HG03066 (cell line): ENCODE measurements around the gene CFAP43.
A peak's percentile ranks its signal among the peaks of the same experiment; 100 is the strongest.

Experiments
- ATAC-seq: cut with Tn5 transposase; IDR thresholded peaks from one replicate; pipeline ENCODE4 v1.9.1; 2021; ENCODE audit warnings: low read depth; ENCODE audit not compliant: unreplicated experiment

The CFAP43 gene

DNA sequence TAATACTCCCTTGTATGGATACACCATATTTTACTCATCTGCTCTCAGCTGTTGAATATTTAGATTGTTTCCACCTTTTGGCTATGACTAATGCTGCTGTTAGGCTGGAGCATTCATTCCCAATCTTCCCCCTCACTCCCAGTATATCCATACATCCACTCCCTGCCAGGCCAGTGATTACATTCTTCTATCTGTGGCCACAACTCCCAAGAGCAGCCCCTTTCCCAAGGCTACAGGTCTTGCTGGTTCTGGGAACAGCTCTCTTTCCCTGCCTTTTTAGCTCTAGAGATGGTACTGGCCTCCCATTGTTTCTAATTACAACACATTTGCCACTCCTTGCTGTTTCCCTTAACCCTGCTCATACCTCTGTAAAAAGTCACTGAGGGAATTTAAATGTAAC is 82.0 kb downstream of the CFAP43 start:
- ATAC-seq, result no peak

DNA sequence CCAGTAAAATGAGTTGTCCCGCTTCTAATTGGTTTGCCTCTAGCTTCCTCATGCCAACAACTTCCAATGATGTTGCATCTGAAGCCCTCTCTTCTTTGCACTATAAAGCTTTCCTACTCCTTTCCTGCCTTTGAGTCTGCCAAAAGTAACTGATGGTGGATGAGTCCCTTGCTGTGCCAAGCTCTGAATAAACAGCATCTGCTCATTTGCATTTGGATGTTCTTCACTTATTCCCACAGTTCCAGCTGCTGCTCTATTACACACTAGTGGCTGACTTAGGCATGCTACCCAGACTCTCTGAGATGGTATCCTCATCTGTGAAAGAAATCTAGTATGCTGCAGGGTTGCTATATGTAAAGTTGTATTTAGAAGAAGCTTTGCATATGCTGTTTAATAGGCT is 85.3 kb downstream of the CFAP43 start:
- no peak for ATAC-seq

DNA sequence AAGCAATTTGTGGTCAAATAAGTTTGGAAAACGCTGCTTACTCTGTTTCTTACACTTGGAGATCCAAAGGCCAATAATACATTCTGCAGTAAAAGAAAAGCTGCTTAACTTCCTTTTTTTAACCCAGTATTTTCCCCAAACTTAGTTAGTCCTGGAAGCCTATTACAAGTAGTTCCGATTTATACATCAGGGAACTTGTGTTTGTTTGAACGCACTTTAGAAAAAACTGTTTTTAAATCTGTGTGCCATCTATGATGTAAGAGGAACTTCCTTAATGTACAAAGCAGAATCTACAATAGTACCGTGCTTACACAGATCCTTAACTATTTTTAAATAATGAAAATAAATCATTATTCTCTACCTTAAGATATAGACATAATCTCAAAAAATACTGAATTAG is 87.2 kb downstream of the CFAP43 start:
- no peak for ATAC-seq

DNA sequence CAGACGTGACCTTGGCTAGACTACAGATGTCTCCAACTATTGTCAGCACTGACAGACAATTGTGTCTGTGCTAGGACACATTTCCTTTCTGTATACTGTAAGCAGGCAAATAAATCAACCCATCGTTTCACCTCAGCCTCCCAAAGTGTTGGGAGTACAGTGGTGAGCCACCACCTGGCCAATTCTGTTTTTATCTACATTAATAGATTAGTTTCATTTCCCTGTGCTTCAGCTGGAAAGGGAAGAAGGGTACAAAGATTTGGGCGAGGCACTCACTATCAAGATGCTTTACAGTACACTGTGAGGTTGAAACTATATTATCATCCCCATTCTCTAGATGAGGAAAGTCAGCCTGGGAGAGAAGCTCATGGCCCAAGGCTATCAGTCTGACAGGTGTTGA is 88.3 kb downstream of the CFAP43 start:
- ATAC-seq, result no peak

DNA sequence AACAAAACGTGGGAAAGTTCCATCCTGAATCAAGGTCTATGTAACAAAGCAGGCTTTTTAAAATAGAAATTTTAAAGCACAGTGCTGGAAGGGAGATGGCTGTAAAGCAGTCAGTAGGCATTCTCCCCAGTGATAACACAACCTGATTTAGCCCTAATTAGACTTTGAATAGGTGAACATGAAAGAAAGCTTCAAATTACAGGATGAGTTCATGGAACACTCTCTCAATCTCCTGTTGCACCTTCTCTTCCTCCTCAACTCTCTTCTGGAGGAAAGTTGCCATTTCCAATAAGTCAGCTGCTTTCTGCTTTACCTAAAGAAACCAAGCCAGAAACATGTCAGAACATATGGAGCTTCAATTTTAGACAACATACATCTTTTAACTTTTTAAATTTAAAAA is 90.1 kb downstream of the CFAP43 start:
- no peak for ATAC-seq

DNA sequence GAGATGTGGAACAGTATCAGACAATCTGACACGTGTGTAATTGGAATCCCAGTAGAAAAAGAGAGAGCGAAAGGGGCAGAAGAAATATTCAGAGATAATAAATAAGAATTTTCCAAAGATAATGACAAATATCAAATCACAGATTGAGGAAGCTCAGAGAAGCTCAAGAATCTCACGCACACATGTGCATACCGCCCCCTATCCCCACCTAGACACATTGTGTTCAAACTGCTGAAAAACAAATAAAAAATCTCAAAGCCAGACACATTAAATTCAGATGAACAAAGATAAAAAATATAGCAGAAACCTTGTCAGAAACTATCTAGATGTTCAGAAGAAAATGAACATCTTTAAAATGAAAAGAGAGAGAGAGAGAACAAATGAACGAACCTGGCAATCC is 92.9 kb downstream of the CFAP43 start:
- ATAC-seq, result no peak

DNA sequence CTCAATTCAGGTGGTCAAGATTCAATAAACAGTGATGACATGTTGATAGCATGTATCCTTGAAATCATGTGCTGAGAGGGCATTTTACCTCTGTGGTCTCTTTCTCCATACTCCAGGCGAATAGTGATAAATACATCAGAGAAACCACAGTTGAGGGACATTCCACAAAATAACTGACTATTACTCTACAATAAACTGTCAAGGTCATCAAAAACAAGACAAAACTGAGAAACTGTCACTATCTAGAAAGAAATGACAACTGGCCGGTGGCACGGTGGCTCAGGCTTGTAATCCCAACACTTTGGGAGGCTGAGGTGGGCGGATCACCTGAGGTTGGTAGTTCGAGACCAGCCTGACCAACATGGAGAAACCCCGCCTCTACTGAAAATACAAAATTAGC is 94.0 kb downstream of the CFAP43 start:
- ATAC-seq, result no peak

DNA sequence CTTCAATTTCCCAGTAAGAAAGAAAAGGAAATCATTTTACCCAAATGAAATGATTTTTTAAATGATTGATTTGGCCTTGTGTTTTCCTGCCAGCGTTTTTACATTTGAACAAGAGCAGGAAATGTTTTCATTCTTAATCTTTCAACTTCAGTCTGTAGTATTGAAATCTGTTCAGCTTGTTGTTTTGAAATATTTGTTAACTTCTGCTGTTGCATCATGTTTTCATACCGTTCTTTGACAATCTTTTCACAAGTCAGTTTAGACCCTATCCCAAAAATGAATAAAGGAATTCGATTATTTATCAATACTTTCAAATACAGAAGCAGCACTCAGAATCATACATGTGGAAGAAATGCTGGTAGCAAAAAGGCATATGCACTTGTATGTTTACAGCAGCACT is 102.1 kb downstream of the CFAP43 start:
- ATAC-seq, result no peak

DNA sequence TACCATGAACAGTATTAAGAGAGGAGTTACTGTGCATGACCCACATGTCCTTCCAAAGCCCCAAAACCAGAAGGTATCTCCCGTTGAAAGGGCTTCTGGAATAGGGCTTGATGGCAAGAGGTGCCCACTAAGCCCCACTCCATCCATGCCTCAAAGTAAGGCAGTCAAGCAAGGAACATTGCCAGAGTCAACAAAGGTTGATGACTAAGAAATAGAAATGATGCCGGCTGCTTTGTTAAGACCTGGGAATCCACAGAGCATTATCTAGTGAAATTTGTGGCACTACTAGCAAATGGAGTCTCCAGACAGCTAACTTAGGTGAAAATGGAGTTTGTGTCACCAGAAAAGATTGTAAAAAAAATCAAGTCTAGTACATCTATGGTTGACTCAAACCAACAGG is 104.0 kb downstream of the CFAP43 start:
- ATAC-seq, result no peak

DNA sequence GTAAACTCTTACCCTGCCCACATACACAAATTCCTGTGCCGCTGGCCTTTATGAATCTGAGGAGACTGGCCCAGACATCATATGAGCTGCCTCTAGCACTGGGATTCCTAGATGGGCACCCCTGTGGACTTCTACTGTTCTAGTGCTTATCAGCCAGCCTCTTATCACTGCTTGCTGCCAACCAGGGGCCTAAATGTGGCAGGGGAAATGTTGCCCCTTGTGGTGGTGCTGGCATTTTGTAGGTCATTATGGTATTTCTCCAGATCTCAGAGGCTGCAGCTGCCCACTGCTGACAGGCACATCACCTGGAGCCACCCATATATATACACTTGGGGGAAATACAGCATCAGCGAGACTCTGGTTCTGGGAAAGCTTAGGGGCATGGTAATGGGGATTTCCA is 104.8 kb downstream of the CFAP43 start:
- ATAC-seq, result no peak

DNA sequence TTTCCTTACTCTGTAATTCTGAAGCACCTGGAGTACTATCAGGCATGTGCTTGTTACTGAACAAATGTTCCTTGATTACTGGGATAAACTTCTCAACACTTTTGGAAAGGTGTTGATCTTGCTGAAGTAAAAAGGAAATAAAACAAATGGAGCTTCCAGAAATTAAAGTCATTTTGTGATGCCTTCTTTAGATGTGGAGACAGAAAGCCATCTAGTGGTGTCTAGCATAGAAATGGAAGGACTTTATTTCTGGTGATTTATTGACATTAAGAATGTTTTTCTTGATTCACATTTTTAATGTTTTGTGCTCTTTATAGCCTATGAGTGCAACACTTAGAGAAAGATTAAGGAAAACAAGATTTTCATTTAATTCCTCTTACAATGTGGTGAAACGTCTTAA is 108.8 kb downstream of the CFAP43 start:
- ATAC-seq, result no peak

DNA sequence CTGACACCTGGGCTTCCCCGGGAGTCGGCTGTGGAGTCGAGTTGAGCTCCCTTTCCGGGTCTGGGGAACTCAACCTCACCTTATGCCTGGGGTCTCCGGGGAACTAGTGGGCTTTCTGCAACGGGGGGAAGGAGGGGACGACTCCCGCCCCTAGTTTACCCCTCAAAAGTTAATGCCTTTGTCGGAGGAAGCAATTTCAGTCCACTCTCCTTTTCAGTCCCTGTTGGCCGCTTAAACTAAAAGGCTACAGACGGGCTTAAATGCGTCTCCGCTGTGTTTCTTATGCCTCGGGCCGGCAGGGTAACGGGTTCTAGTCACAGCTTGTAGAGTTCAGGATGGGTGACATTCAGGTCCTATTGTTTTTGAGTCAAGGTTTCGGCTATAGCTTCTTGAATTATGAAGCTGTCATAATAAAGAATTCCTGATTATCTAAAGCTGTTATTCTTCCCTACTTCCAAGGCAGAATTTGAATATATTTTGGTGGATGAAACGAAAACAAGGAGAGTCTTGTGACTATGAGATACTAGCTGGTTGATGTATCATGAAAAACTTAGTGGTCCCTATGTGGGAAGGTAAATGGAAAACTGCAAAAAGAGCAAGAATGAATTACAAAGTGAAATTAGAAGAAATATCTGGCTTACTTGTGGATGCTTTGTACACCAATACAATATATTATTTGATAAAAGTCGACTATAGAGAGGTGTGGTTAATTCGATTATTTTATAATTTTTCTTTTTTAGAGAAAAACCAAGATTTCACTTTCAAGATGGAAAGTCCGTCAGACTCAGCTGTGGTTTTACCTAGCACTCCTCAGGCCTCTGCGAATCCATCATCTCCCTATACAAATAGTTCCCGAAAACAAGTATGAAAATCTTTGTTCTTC is 109.7 kb downstream of the CFAP43 start:
- ATAC-seq, result peak; percentile 2

DNA sequence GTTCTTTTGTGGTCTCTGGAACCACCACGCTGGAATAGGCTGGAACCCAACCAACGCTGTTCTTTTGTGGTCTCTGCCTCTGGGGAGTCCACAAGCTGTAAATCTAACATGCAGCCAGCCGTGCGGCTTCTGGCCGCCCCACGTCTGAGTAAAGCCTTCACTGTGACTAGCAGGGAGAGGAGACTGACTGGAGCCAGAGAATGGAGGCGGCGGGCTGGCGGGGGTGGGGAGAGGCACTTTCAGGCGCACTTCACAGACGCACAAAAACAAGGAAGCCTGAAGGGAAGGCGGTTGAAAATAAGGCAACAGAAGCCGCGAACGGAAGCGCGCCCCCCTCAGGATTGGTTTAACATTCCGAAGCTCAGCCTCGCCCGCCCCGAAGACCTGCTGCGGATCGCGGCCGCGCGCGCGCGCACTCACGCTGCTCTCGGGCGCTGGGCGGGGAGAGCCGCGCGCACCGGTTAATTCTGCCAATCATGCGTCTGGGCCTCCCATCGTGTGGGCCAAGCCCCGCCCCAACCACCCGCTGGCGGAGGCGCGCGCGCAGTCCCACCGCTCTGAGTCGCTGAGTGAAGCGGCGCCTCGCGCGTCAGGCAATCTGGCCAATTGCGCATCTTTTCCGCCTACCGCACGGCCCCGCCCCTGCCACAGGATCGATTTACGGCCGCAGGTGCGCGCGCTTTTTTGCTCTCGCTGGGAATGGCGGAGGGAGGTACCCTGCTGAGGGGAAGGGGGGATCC is 110.5 kb downstream of the CFAP43 start, which contains the start of gene SFR1:
Gene SFR1, plus strand, starts transcription at position 687 of the 740 bp plus-strand sequence. Its CDS starts 13 bp downstream, at position 700.
- ATAC-seq, result peak; percentile 86

DNA sequence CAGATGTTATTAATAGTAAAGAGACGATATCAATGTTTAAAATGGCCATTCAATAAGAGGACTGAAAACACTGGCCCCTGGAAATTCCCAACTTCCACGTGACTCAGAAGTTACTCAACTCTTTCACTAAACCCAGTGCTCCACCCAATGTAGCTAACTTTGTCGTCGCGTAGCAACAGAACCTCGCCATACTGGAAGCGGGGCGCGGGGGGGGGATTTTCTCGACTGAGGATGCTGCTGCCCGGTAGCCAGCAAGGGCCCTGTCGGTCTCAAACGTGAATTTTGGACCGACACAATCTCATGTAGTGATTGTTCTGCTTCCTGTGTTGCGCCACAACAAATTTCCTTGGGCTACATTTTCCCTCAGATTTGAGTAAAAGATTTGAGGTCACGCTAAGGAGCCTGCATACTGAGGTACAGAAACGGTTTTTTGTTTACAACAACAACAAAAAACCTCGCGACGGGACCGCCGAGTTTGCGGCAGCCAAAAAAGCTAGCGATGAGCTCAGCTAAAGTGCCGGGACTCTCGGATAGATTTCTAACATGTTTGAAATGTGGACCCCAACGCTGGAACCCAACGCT is 111.2 kb downstream of the CFAP43 start:
- peak; percentile 26 for ATAC-seq

DNA sequence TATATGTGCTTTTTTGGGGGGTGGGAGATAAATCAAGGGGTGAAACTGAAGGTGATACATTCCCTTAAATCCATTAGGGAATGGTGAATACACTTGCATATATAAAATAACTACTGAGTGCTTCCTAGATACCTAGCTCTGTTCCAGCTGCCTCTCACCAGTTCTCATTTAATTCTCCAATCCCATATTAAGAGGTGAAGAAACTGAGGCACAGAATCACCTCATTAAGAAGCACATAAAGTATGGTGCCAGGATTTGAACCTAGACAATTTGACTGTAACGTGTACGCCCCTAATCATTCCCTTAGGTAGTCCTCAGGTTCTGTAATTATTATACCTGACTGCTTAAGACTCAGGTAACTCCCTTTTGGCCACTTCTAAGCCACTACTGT is 111.7 kb downstream of the CFAP43 start:
- no peak for ATAC-seq

DNA sequence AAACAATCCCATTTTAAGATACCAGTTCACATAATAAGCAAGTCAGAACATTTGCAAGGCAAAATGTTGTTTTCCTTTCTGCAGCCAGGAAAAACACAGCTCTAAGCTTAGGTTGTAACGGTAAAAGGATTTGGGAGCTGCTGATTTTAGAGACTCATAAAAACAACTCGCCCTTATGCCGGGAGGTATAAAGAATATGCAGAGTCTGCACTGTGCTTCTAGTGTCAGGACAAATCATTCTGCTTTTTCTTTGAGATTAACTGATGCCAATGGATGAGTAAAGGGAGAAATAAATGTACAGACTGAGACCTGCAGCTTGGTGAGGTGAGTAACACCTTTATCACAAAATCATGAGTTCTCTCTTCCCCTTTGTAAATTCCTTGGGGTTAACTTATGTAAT is 112.2 kb downstream of the CFAP43 start:
- ATAC-seq, result no peak

DNA sequence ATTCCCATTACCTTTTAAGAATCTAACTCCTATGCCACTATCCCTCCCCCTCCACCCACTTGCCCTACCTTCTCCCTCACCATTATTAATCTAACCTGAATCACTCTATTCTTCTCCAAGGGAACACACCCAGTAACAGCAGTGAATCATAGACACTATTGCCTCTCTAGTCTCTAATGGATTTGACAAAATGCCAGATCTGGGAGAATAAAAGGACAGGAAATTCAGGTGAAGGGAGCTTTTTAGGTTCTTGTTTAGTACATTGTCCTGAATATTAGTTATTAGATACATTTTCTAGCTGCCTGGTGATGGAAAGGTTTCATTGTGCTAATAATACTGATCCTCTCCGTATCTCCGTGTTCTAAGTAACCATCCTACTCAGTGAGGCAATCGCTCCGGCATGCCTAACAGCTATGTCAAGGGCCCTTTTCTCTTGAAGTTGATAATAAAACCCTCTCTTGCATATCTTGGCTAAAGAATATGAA is 114.3 kb downstream of the CFAP43 start:
- no peak for ATAC-seq

DNA sequence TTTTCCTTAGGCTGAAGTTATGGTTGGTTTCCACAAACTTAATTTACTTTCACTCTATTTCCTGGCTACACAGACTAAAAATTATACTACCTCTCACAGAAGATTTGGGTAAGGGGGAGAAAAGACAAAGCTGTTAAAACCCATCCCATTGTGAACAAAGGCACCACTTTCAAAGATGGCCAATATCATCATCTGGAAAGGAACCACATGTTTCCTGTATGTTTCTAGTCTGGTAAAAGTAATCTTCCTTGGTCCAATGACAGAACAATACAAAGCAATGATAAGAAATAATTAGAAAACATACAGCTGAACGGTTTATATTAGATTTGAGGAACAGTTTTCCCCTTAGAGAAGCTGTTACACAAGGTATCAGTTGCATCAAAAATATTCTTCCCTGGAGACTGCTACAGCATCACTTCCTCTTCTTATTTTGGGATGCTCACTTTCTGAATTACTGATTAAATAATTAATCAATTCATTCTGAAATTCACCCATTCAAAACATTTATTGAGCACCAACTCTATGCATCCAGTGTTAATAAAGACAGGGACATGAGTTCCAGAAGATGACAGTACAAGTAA is 118.7 kb downstream of the CFAP43 start:
- ATAC-seq, result no peak

DNA sequence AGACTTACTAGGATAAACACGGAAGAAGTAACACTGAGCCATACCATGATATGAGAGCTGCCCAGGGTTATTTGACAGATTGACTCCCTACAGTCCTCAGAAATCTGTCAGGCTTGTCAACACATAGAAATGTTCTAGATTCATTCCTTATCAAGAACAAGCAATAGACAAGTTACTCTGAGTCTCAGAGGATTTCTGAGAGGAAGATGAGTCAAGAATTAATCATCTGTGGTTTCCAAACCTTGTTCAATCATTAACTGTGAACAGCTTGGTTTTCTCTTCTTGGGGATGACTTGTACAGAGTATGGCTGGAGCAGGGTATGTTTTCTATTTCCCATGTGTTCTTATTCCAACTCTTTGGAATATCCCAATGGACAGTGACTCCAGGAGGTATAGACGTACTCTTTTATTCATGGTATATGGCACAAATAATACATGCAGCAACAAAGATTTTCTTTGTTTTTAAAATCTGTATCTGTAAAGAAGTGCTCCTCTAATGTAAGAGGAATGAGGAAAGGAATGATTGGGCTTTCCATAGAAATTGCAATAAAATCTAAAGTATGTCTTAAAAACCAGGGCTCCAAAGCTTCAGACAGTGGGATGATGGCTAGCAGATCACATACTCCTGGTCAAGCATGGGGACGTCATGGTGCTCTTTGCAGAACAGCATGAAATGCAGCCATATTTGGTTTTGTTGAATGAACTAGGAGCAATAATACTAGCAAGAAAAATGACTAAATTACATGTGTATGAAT is 122.1 kb downstream of the CFAP43 start:
- ATAC-seq, result peak; percentile 83

DNA sequence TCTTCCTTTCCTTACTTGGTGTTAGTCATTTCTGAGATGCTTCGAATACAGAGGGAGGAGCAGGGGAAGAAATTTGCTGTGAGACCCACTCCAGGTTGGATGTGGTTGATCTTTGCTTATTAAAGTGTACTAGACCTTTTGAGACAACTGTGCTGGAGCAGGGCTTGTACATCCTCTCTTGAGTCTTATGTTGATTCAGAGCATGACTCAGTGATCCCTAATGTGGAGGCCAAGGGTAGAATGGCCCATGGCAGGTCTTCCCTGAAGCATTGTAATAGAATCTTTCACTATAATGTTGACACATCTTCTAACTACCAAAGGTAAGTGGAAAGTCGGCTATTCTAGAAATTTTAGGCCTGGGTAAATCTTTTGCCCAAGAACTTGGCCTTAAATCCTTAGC is 127.2 kb downstream of the CFAP43 start:
- no peak for ATAC-seq
